SK-N-SH treated with all-trans-retinoic acid at 6 μM for 48 hours (cell line): ENCODE measurements around the gene PIP5K1C.

ENCODE experiments used
- ATAC-seq: fragments of 200-7000 bp; cut with Tn5 transposase; 3 replicates; pipeline ENCODE4 v1.9.1; 2020; ENCODE audit warnings: mild to moderate bottlenecking, moderate library complexity
- ARNTL ChIP-seq: fragments of 450-650 bp; formaldehyde crosslinking; IDR thresholded peaks from 2 replicates; pipeline ENCODE4 v1.5.0; 2020; ENCODE audit warnings: low read depth, mild to moderate bottlenecking, moderate library complexity, borderline replicate concordance
- CSDC2 ChIP-seq: fragments of 250-450 bp; sonication (Bioruptor Pico); IDR thresholded peaks from 2 replicates; pipeline ENCODE4 v1.5.0; 2020; ENCODE audit warnings: mild to moderate bottlenecking, moderate library complexity
- ESRRG ChIP-seq: fragments of 250-450 bp; sonication (Bioruptor Pico); IDR thresholded peaks from 2 replicates; pipeline ENCODE4 v1.6.1; 2021; ENCODE audit warnings: mild to moderate bottlenecking
- ISL1 ChIP-seq: fragments of 250-450 bp; sonication (Bioruptor Pico); IDR thresholded peaks from 2 replicates; pipeline ENCODE4 v2.1.2; 2022; ENCODE audit warnings: mild to moderate bottlenecking, moderate library complexity
- OSR1 ChIP-seq: fragments of 250-450 bp; sonication (Bioruptor Pico); IDR thresholded peaks from 2 replicates; pipeline ENCODE4 v1.8.0; 2022; ENCODE audit warnings: moderate library complexity, mild to moderate bottlenecking, inconsistent platforms
- PATZ1 ChIP-seq: fragments of 250-450 bp; sonication (Bioruptor Pico); IDR thresholded peaks from 2 replicates; pipeline ENCODE4 v1.8.0; 2020; ENCODE audit warnings: mild to moderate bottlenecking, moderate library complexity, borderline replicate concordance
- PPARA ChIP-seq: fragments of 250-450 bp; sonication (Bioruptor Pico); IDR thresholded peaks from 2 replicates; pipeline ENCODE4 v1.5.0; 2020; ENCODE audit warnings: mild to moderate bottlenecking, borderline replicate concordance
- SNAI2 ChIP-seq: fragments of 250-450 bp; sonication (Bioruptor Pico); IDR thresholded peaks from 2 replicates; pipeline ENCODE4 v1.5.0; 2020; ENCODE audit warnings: mild to moderate bottlenecking, moderate library complexity
- TCF4 ChIP-seq: fragments of 250-450 bp; sonication (Bioruptor Pico); IDR thresholded peaks from 2 replicates; pipeline ENCODE4 v1.8.0; 2021; ENCODE audit warnings: mild to moderate bottlenecking, moderate library complexity, borderline replicate concordance
- ZC3H10 ChIP-seq: fragments of 250-450 bp; sonication (Bioruptor Pico); IDR thresholded peaks from 2 replicates; pipeline ENCODE4 v1.5.1; 2021; ENCODE audit warnings: mild to moderate bottlenecking, moderate library complexity
- ZFP3 ChIP-seq: fragments of 250-450 bp; sonication (Bioruptor Pico); IDR thresholded peaks from 2 replicates; pipeline ENCODE4 v1.5.0; 2020; ENCODE audit warnings: mild to moderate bottlenecking, moderate library complexity
- ZFP30 ChIP-seq: fragments of 450-650 bp; formaldehyde crosslinking; IDR thresholded peaks from 2 replicates; pipeline ENCODE4 v1.5.0; 2022; ENCODE audit warnings: mild to moderate bottlenecking, moderate library complexity
- ZNF70 ChIP-seq: fragments of 450-650 bp; formaldehyde crosslinking; IDR thresholded peaks from 2 replicates; pipeline ENCODE4 v1.5.0; 2020; ENCODE audit warnings: mild to moderate bottlenecking, moderate library complexity
- TF ChIP-seq, protein P1 (sequence below): fragments of 250-450 bp; sonication (Bioruptor Pico); IDR thresholded peaks from 2 replicates; pipeline ENCODE4 v1.8.0; 2021; ENCODE audit warnings: low read depth, mild to moderate bottlenecking, moderate library complexity, borderline replicate concordance
- TF ChIP-seq, protein P2 (sequence below): fragments of 250-450 bp; sonication (Bioruptor Pico); IDR thresholded peaks from 2 replicates; pipeline ENCODE4 v1.5.0; 2020; ENCODE audit warnings: mild to moderate bottlenecking, moderate library complexity
- TF ChIP-seq, protein P3 (sequence below): fragments of 250-450 bp; sonication (Bioruptor Pico); IDR thresholded peaks from 2 replicates; pipeline ENCODE4 v1.5.1; 2020; ENCODE audit warnings: low read depth, mild to moderate bottlenecking, moderate library complexity

Gene PIP5K1C

DNA sequence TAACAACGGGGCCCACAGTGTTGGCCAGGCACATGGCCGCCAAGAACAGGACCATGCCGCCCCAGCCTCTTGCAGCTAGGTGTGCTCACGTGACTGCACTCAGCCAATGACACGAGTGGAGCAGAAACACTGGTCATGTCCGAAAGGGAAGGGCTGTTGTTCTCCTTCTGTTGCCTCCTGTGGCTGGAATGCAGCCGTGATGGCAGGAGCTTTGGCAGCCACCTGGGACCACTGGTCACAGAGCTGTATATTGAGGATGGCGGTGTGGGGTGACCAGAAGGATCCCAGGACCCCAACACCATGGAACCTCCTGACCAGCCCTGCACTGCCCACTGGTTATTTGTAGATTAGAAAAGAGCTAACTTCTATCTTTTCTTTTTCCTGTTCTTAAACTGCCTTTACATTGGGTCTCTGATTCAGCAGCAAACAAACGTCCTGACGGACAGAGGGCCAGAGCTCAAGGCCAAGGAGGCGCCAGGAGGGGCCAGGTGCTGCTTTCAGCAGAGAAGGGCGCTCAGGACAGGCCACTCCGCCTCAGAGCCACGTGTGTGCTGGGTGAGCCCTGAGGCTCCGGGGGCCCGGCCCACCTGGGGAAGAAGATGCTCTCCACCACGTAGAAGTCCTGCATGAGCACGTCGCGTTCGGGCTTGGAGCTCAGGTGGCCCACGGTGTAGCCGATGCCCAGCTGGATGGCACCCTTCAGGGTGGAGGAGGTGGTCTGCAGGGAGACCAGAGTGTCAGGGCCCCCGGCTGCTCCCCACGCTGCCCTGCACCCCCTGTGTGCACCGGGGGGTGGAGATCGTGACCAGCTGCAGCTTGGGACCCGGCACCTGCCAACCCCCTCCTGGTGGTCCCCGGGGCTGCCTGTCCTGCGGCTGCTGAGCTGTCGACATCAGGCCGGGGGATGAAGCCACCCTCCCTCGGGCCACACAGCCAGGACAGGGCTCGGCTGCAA is 38.7 kb downstream of the PIP5K1C start:
- TF ChIP-seq, protein P1, sequence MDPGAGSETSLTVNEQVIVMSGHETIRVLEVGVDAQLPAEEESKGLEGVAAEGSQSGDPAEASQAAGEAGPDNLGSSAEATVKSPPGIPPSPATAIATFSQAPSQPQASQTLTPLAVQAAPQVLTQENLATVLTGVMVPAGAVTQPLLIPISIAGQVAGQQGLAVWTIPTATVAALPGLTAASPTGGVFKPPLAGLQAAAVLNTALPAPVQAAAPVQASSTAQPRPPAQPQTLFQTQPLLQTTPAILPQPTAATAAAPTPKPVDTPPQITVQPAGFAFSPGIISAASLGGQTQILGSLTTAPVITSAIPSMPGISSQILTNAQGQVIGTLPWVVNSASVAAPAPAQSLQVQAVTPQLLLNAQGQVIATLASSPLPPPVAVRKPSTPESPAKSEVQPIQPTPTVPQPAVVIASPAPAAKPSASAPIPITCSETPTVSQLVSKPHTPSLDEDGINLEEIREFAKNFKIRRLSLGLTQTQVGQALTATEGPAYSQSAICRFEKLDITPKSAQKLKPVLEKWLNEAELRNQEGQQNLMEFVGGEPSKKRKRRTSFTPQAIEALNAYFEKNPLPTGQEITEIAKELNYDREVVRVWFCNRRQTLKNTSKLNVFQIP (CRISPR knock-in tag): no peak
- TF ChIP-seq CSDC2 (no peak), ARNTL (CRISPR knock-in tag) (no peak), PPARA (CRISPR knock-in tag) (no peak), ZFP3 (CRISPR knock-in tag) (no peak), SNAI2 (CRISPR knock-in tag) (no peak)
- TF ChIP-seq, protein P2, sequence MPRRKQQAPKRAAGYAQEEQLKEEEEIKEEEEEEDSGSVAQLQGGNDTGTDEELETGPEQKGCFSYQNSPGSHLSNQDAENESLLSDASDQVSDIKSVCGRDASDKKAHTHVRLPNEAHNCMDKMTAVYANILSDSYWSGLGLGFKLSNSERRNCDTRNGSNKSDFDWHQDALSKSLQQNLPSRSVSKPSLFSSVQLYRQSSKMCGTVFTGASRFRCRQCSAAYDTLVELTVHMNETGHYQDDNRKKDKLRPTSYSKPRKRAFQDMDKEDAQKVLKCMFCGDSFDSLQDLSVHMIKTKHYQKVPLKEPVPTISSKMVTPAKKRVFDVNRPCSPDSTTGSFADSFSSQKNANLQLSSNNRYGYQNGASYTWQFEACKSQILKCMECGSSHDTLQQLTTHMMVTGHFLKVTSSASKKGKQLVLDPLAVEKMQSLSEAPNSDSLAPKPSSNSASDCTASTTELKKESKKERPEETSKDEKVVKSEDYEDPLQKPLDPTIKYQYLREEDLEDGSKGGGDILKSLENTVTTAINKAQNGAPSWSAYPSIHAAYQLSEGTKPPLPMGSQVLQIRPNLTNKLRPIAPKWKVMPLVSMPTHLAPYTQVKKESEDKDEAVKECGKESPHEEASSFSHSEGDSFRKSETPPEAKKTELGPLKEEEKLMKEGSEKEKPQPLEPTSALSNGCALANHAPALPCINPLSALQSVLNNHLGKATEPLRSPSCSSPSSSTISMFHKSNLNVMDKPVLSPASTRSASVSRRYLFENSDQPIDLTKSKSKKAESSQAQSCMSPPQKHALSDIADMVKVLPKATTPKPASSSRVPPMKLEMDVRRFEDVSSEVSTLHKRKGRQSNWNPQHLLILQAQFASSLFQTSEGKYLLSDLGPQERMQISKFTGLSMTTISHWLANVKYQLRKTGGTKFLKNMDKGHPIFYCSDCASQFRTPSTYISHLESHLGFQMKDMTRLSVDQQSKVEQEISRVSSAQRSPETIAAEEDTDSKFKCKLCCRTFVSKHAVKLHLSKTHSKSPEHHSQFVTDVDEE (CRISPR knock-in tag): no peak
- TF ChIP-seq, protein P3, sequence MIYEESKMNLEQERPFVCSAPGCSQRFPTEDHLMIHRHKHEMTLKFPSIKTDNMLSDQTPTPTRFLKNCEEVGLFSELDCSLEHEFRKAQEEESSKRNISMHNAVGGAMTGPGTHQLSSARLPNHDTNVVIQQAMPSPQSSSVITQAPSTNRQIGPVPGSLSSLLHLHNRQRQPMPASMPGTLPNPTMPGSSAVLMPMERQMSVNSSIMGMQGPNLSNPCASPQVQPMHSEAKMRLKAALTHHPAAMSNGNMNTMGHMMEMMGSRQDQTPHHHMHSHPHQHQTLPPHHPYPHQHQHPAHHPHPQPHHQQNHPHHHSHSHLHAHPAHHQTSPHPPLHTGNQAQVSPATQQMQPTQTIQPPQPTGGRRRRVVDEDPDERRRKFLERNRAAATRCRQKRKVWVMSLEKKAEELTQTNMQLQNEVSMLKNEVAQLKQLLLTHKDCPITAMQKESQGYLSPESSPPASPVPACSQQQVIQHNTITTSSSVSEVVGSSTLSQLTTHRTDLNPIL (CRISPR knock-in tag): no peak
- ATAC-seq: no peak

GRCh38 chr19:3660493-3661219 is 39.6 kb downstream of the PIP5K1C start:
- no peak for TF ChIP-seq ZFP30 (CRISPR knock-in tag)
- no peak for TF ChIP-seq OSR1 (CRISPR knock-in tag)
- TF ChIP-seq ZC3H10 (CRISPR knock-in tag): no peak
- no peak for TF ChIP-seq ISL1 (CRISPR knock-in tag)
- no peak for TF ChIP-seq TCF4 (CRISPR knock-in tag)
- TF ChIP-seq ARNTL (CRISPR knock-in tag): no peak
- ATAC-seq: no peak

DNA sequence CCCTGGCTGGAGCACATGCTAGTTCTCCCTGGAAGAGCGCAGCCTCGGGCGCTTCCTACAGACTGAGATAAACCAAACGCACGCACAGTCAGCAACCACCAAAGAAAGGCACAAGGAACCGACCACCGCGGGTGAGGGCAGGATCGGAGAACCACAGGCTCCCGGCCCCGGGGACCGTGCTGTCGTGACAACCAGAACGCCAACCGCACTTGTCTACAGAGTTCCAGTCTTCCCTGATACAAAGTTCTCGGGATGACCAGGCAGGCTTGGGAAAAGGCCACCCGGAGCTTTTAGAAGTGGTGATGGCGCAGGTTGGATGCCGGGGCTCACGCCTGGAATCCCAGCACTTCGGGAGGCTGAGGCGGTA is 40.5 kb downstream of the PIP5K1C start:
- no peak for ATAC-seq
- no peak for TF ChIP-seq ZC3H10 (CRISPR knock-in tag)
- TF ChIP-seq, protein P1 (CRISPR knock-in tag): no peak
- no peak for TF ChIP-seq ZFP30 (CRISPR knock-in tag)
- TF ChIP-seq, protein P3 (CRISPR knock-in tag): no peak
- no peak for TF ChIP-seq CSDC2
- no peak for TF ChIP-seq ESRRG (CRISPR knock-in tag)
- no peak for TF ChIP-seq ARNTL (CRISPR knock-in tag)
- TF ChIP-seq ZNF70: no peak
- no peak for TF ChIP-seq ISL1 (CRISPR knock-in tag)
- no peak for TF ChIP-seq PPARA (CRISPR knock-in tag)
- no peak for TF ChIP-seq PATZ1 (CRISPR knock-in tag)
